Ascending aorta (tissue), 2 donors: Measurements from ENCODE around the gene ARID3B. TPM values are rescaled to one million over a fixed set of nuclear protein-coding genes. Genes with fewer than 3 reads are reported as not detected.

Source experiments
- DNase-seq, 2 donors: peaks; one replicate each; pipeline ENCODE4 v3.0.0-alpha.2; 2019; ENCODE audit warnings: low spot score in 2 of 2
- H3K27ac ChIP-seq, 2 donors: fragments of 200-600 bp; sonication (generic); one replicate each; pipeline ENCODE4 v1.5.1; 2016 to 2017; ENCODE audit warnings: mild to moderate bottlenecking in 1 of 2
- H3K27me3 ChIP-seq: fragments of 200-600 bp; sonication (generic); one replicate; pipeline ENCODE4 v1.5.1; 2017
- H3K36me3 ChIP-seq, 2 donors: fragments of 200-600 bp; sonication (generic); one replicate each; pipeline ENCODE4 v1.5.1; 2016
- H3K4me1 ChIP-seq, 2 donors: fragments of 200-600 bp; sonication (generic); one replicate each; pipeline ENCODE4 v1.5.1; 2016 to 2017; ENCODE audit warnings: mild to moderate bottlenecking in 1 of 2
- H3K4me3 ChIP-seq, 2 donors: fragments of 200-600 bp; sonication (generic); one replicate each; pipeline ENCODE4 v1.5.1; 2016 to 2017; ENCODE audit warnings: mild to moderate bottlenecking in 1 of 2
- H3K9me3 ChIP-seq, 2 donors: fragments of 200-600 bp; sonication (generic); one replicate each; pipeline ENCODE4 v1.5.1; 2016
- intact Hi-C: fragments of 100-400 bp; cut with DNase I; formaldehyde crosslinking; loops from one replicate; pipeline ENCODE4 v1.15.1; 2023
- total RNA-seq: library from RNA; depleted of rRNA; stranded (reverse); fragments of >200 nt; gene quantifications from one replicate; pipeline ENCODE4 v1.1.0, GENCODE V29; 2016
- TF ChIP-seq, protein P1 (sequence below), 3 experiments: fragments of 200-600 bp in 2 of 3; fragments of 450-650 bp in 1 of 3; sonication (generic) in 2 of 3; IDR thresholded peaks; one replicate each; pipeline ENCODE4 v1.5.1; 2016 to 2019; ENCODE audit warnings: antibody characterized with exemption in 3 of 3, mild to moderate bottlenecking in 1 of 3, moderate library complexity in 1 of 3

Gene ARID3B
- total RNA-seq, 1 donor from 2014 or later = 13.3 TPM

DNA sequence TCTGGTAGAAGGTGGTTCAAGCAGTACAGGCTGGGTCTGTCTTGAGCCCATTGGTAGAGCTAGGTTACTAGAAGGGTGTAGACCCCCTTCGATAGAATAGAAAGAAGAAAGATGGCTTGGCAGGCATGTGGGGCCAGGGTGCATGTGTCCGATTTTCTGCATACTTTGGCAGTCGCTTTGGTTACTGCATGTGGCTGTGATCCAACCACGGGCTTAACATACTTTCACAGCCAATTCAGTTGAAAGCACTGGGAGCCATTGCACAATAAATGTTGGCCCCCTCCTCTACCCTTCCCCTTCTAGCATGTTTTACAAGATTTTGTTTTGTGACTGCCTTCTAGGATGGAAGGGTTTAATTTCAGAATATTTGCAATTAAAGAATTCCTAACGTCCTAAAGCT lies 7.2 kb downstream of the ARID3B start:
- no peak for DNase-seq
- H3K9me3 ChIP-seq = no peaks in the 10 kb centered on the region
- H3K27ac ChIP-seq = no peak overlapping the region
- intact Hi-C loops = no loop called here
- peaks cover 2 to 34% of the 10 kb centered on the region in 2 donors for H3K4me1 ChIP-seq
- H3K27me3 ChIP-seq = no peaks in the 10 kb centered on the region
- H3K36me3 ChIP-seq = peaks cover 4 to 18% of the 10 kb centered on the region in 2 donors
- TF ChIP-seq, protein P1, sequence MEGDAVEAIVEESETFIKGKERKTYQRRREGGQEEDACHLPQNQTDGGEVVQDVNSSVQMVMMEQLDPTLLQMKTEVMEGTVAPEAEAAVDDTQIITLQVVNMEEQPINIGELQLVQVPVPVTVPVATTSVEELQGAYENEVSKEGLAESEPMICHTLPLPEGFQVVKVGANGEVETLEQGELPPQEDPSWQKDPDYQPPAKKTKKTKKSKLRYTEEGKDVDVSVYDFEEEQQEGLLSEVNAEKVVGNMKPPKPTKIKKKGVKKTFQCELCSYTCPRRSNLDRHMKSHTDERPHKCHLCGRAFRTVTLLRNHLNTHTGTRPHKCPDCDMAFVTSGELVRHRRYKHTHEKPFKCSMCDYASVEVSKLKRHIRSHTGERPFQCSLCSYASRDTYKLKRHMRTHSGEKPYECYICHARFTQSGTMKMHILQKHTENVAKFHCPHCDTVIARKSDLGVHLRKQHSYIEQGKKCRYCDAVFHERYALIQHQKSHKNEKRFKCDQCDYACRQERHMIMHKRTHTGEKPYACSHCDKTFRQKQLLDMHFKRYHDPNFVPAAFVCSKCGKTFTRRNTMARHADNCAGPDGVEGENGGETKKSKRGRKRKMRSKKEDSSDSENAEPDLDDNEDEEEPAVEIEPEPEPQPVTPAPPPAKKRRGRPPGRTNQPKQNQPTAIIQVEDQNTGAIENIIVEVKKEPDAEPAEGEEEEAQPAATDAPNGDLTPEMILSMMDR (IDR thresholded peaks at IDR 0.05) = no peak
- H3K4me3 ChIP-seq = no peak overlapping the region

DNA sequence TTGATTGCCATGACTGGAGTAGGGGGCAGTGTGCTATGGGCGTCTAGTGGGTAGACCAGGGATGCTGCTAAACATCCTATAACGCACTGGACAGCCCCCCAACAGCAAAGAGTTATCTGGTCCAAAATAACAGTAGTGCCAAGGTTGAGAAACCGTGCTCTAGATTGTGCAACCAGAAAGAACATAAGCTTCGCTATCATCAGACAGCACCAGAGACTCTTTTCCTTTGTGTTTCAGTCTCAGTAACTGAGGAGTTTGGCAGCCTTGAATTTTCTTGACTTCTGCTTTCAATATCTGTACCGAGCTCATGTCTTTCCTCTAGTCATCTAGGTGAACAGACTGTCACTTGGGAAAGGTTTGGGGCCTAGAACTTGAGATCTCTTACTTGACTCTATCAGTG lies 8.8 kb downstream of the ARID3B start:
- H3K27me3 ChIP-seq = no peaks in the 10 kb centered on the region
- DNase-seq = no peak
- no peak overlapping the region for H3K27ac ChIP-seq
- no peak overlapping the region for H3K4me3 ChIP-seq
- TF ChIP-seq, protein P1 (IDR thresholded peaks at IDR 0.05) = no peak
- no peaks in the 10 kb centered on the region for H3K9me3 ChIP-seq
- H3K4me1 ChIP-seq = peaks cover 2 to 34% of the 10 kb centered on the region in 2 donors
- intact Hi-C loops = no loop called here
- peaks cover 4 to 18% of the 10 kb centered on the region in 2 donors for H3K36me3 ChIP-seq

DNA sequence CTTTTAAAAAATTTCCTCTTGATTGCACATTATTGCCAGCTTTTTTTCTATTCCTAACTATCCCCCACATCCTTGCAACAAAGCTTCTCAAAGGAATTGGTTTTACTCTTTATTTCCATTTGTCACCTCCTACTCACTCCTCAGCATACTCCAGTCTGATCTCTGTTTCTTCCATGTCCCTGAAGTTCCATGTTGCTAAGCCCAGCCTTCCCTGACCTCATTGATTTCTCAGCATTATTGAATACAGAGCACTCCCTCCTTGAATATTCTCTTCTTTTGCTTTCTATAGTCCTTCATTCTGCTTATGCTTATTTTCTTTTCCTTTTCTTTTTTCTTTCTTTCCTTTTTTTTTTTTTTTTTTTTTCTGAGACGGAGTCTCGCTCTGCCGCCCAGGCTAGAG lies 10.7 kb downstream of the ARID3B start:
- Histone ChIP-seq H3K4me3 (no peak overlapping the region), H3K27ac (no peak overlapping the region), H3K27me3 (no peaks in the 10 kb centered on the region), H3K36me3 (peaks cover 4 to 18% of the 10 kb centered on the region in 2 donors), H3K9me3 (no peaks in the 10 kb centered on the region), H3K4me1 (peaks cover 2 to 20% of the 10 kb centered on the region in 2 donors)
- no peak for DNase-seq
- intact Hi-C loops = no loop called here
- TF ChIP-seq, protein P1 (IDR thresholded peaks at IDR 0.05) = no peak

DNA sequence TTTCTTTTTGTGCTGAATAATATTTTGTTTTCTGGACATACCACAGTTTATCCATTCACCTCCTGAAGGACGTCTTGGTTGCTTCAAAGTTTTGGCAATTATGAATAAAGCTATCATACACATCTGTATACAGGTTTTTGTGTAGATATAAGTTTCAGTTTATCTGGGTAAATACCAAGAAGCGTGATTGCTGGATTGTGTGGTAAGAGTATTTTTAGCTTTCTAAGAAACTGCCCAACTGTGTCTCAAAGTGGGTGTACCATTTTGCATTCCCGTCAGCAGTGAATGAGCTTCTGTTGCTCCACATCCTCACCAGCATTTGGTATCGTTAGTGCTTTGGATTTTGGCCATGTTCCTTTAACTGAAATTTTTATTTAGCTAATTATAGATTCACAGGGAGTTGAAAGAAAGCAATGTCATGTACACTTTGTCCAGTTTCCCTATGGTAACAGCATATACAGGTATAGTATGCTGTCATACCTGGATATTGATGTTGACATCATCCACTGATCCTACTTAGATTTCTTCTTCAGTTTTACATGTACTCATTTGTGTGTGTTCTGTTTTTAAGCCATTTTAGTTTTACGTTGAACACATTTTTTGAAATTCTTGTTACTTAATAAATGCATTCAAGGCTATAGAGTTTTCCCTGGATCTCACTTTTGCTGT lies 11.9 kb downstream of the ARID3B start:
- no peak for DNase-seq
- Histone ChIP-seq H3K36me3 (peaks cover 4 to 18% of the 10 kb centered on the region in 2 donors), H3K9me3 (no peaks in the 10 kb centered on the region), H3K4me1 (peaks cover 1 to 8% of the 10 kb centered on the region in 2 donors), H3K27ac (no peak overlapping the region), H3K27me3 (no peaks in the 10 kb centered on the region), H3K4me3 (no peak overlapping the region)
- TF ChIP-seq, protein P1 (IDR thresholded peaks at IDR 0.05) = no peak
- intact Hi-C loops = no loop called here

DNA sequence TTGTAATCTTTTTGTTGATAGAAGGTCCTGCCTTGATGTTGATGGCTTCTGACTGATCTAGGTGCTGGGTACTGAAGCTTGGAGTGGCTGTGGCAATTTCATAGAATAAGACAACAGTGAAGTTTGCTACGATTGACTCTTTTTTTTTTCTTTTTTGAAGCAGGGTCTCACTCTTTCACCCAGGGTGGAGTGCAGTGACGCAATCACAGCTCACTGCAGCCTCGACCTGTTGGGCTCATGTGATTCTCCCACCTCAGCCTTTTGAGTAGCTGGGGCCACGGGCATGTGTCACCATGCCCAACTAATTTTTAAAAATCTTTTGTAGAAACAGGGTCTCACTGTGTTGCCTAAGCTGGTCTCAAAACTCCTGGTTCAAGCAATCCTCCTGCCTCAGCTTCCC lies 14.2 kb downstream of the ARID3B start:
- intact Hi-C loops = no loop called here
- no peak overlapping the region for H3K27ac ChIP-seq
- no peaks in the 10 kb centered on the region for H3K4me1 ChIP-seq
- DNase-seq = no peak
- peaks cover 4 to 18% of the 10 kb centered on the region in 2 donors for H3K36me3 ChIP-seq
- TF ChIP-seq, protein P1 (IDR thresholded peaks at IDR 0.05) = no peak
- H3K27me3 ChIP-seq = no peaks in the 10 kb centered on the region
- no peak overlapping the region for H3K4me3 ChIP-seq
- H3K9me3 ChIP-seq = no peaks in the 10 kb centered on the region
